Panc1 (cell line): Measurements from ENCODE around the gene NPR3. TPM values are rescaled to one million over a fixed set of nuclear protein-coding genes. Genes with fewer than 3 reads are reported as not detected.

Source experiments
- ATAC-seq: fragments of 200-7000 bp; cut with Tn5 transposase; 2 replicates; pipeline ENCODE4 v1.9.1; 2020; ENCODE audit warnings: mild to moderate bottlenecking, moderate library complexity
- BruUV-seq: library from RNA; stranded (reverse); fragments of 400-500 nt; replicated peaks from 2 replicates; lab custom pipeline; 2021; lab: Mats Ljungman, UMichigan
- CTCF ChIA-PET: fragments of 300-600 bp; sonication (Branson Sonifier 250); formaldehyde crosslinking; loops from one replicate; lab custom pipeline; 2022; ENCODE audit warnings: antibody characterized with exemption; lab: Charles Lee
- POLR2A ChIA-PET: fragments of 300-600 bp; sonication (Branson Sonifier 250); formaldehyde crosslinking; loops from one replicate; lab custom pipeline; 2022; ENCODE audit warnings: antibody characterized with exemption; lab: Charles Lee
- DNase-seq: peaks from one replicate; pipeline ENCODE4 v3.0.0-alpha.2; 2010; ENCODE audit warnings: low read depth, low spot score
- H3K27ac ChIP-seq: 2 replicates; pipeline ENCODE4 v1.5.1; 2011; ENCODE audit warnings: mild to moderate bottlenecking, low read length, inconsistent platforms
- H3K27me3 ChIP-seq: fragments of 200-500 bp; sonication (Bioruptor generic); 2 replicates; pipeline ENCODE4 v1.6.0; 2014; ENCODE audit warnings: low read length, inconsistent platforms; ENCODE audit not compliant: control insufficient read depth, insufficient read depth
- H3K36me3 ChIP-seq: fragments of 200-500 bp; sonication (Bioruptor generic); 2 replicates; pipeline ENCODE4 v1.5.1; 2014; ENCODE audit warnings: inconsistent platforms, mild to moderate bottlenecking, low read length, moderate library complexity; ENCODE audit not compliant: control insufficient read depth, insufficient read depth
- H3K4me1 ChIP-seq: 2 replicates; pipeline ENCODE4 v1.5.1; 2011; ENCODE audit warnings: inconsistent platforms, mild to moderate bottlenecking, low read length, moderate library complexity; ENCODE audit not compliant: control insufficient read depth, insufficient read depth
- H3K4me3 ChIP-seq, 2 experiments: 2 replicates each; pipeline ENCODE4 v1.5.1; 2011 to 2012; ENCODE audit warnings: low read depth in 2 of 2, low read length in 2 of 2, mild to moderate bottlenecking in 2 of 2, inconsistent platforms in 1 of 2, moderate library complexity in 1 of 2
- H3K9me3 ChIP-seq: fragments of 200-500 bp; sonication (Bioruptor generic); 2 replicates; pipeline ENCODE4 v1.5.1; 2014; ENCODE audit warnings: low read depth, mild to moderate bottlenecking, inconsistent platforms, low read length, moderate library complexity; ENCODE audit not compliant: control insufficient read depth, insufficient read depth
- POLR2AphosphoS5 ChIP-seq: IDR thresholded peaks from 2 replicates; pipeline ENCODE4 v1.6.1; 2012; ENCODE audit warnings: mild to moderate bottlenecking, low read depth, low read length, moderate library complexity
- SIN3A ChIP-seq: IDR thresholded peaks from 2 replicates; pipeline ENCODE4 v1.6.1; 2012; ENCODE audit warnings: low read depth, mild to moderate bottlenecking, low read length, moderate library complexity, borderline replicate concordance; ENCODE audit not compliant: insufficient read depth
- TCF7L2 ChIP-seq: IDR thresholded peaks from 2 replicates; pipeline ENCODE4 v1.6.1; 2011; ENCODE audit warnings: mild to moderate bottlenecking, low read depth, low read length, inconsistent platforms
- in situ Hi-C: cut with HindIII; loops from 2 replicates; pipeline ENCODE4 v1.10.0; 2016; ENCODE audit warnings: low sequenced_read_pairs, low pct_unique_long_range_greater_than_20kb
- intact Hi-C: fragments of 100-400 bp; cut with micrococcal nuclease; formaldehyde crosslinking; loops from one replicate; pipeline ENCODE4 v1.10.0; 2022; ENCODE audit not compliant: unreplicated experiment
- total RNA-seq: library from RNA; stranded (reverse); gene quantifications from one replicate; pipeline ENCODE4 v1.2.1, GENCODE V29; 2021; ENCODE audit not compliant: unreplicated experiment
- TF ChIP-seq, protein P1 (sequence below): fragments of 450-650 bp; IDR thresholded peaks from 2 replicates; pipeline ENCODE4 v1.5.1; 2017; ENCODE audit warnings: mild to moderate bottlenecking
- TF ChIP-seq, protein P2 (sequence below), 2 experiments: IDR thresholded peaks; 2 replicates each; pipeline ENCODE4 v1.6.1; 2011 to 2012; ENCODE audit warnings: low read depth in 2 of 2, control low read depth in 1 of 2, low read length in 1 of 2, mild to moderate bottlenecking in 1 of 2, moderate library complexity in 1 of 2; ENCODE audit not compliant: insufficient read depth in 1 of 2

The NPR3 gene
- total RNA-seq, 1 experiment from 2014 or later: 0.10 TPM

DNA sequence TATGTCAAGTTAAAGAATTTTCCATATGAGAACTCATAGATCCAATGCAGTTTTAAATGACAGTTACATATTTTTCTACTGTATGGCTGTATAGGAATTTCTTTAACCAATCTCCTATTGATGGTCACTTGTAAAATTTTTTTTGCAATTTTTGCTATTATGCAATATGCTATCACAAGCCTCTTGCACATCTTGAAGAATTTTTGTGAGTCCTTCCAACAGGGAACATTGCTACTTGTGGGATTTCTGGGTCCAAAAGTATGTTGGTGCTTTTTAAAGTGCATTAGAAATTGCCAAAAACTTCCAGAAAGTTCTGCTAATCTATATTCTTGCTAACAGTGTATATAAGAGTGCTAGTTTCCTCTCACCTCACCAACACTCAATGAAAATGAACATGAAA lies 65.1 kb downstream of the NPR3 start:
- ChIA-PET CTCF (no interaction called here), POLR2A (no interaction called here)
- DNase-seq: no peak
- H3K36me3 ChIP-seq: no peaks in the 10 kb centered on the region
- no peaks in the 10 kb centered on the region for H3K27me3 ChIP-seq
- no peaks in the 10 kb centered on the region for H3K4me1 ChIP-seq
- in situ Hi-C loops (no loop called here), intact Hi-C loops (no loop called here)
- TF ChIP-seq POLR2AphosphoS5: no peak
- no peak for TF ChIP-seq TCF7L2
- TF ChIP-seq, protein P1, sequence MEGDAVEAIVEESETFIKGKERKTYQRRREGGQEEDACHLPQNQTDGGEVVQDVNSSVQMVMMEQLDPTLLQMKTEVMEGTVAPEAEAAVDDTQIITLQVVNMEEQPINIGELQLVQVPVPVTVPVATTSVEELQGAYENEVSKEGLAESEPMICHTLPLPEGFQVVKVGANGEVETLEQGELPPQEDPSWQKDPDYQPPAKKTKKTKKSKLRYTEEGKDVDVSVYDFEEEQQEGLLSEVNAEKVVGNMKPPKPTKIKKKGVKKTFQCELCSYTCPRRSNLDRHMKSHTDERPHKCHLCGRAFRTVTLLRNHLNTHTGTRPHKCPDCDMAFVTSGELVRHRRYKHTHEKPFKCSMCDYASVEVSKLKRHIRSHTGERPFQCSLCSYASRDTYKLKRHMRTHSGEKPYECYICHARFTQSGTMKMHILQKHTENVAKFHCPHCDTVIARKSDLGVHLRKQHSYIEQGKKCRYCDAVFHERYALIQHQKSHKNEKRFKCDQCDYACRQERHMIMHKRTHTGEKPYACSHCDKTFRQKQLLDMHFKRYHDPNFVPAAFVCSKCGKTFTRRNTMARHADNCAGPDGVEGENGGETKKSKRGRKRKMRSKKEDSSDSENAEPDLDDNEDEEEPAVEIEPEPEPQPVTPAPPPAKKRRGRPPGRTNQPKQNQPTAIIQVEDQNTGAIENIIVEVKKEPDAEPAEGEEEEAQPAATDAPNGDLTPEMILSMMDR: no peak
- no peak for TF ChIP-seq SIN3A
- TF ChIP-seq, protein P2, sequence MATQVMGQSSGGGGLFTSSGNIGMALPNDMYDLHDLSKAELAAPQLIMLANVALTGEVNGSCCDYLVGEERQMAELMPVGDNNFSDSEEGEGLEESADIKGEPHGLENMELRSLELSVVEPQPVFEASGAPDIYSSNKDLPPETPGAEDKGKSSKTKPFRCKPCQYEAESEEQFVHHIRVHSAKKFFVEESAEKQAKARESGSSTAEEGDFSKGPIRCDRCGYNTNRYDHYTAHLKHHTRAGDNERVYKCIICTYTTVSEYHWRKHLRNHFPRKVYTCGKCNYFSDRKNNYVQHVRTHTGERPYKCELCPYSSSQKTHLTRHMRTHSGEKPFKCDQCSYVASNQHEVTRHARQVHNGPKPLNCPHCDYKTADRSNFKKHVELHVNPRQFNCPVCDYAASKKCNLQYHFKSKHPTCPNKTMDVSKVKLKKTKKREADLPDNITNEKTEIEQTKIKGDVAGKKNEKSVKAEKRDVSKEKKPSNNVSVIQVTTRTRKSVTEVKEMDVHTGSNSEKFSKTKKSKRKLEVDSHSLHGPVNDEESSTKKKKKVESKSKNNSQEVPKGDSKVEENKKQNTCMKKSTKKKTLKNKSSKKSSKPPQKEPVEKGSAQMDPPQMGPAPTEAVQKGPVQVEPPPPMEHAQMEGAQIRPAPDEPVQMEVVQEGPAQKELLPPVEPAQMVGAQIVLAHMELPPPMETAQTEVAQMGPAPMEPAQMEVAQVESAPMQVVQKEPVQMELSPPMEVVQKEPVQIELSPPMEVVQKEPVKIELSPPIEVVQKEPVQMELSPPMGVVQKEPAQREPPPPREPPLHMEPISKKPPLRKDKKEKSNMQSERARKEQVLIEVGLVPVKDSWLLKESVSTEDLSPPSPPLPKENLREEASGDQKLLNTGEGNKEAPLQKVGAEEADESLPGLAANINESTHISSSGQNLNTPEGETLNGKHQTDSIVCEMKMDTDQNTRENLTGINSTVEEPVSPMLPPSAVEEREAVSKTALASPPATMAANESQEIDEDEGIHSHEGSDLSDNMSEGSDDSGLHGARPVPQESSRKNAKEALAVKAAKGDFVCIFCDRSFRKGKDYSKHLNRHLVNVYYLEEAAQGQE (IDR thresholded peaks at IDR 0.05; ENCODE audit: insufficient read depth in 1 of 2, low read depth in 2 of 2, low read length in 1 of 2): no peak
- BruUV-seq: no TSS peak
- H3K4me3 ChIP-seq: no peak overlapping the region
- H3K27ac ChIP-seq: no peak overlapping the region
- ATAC-seq: no peak
- H3K9me3 ChIP-seq: no peaks in the 10 kb centered on the region

DNA sequence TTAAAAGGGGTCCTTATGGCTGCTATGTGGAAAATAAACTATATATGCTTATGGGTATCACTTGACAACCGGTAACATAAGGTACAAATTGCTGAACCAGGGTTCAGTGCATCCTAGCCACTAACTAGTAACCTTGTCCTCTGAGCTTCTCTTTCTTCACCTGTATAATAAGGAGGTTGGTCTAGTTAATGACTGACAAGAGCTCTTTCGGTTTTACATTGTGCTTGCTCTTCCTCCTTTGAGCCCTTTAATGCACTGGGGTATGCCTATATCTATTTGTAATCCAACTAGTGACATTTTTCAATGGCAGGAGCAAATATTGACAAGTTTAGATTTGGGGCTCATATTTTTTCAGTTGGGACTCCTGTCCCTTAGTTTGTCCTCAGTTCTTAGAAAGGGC lies 66.1 kb downstream of the NPR3 start:
- Histone ChIP-seq H3K36me3 (no peaks in the 10 kb centered on the region), H3K27me3 (no peaks in the 10 kb centered on the region), H3K9me3 (no peaks in the 10 kb centered on the region), H3K27ac (no peak overlapping the region), H3K4me1 (no peaks in the 10 kb centered on the region), H3K4me3 (no peak overlapping the region)
- DNase-seq: no peak
- ChIA-PET CTCF (no interaction called here), POLR2A (interaction anchor here (0.7 kb wide), 1 partner anchor 403 kb away, joined by 3 read pairs; no protein-coding TSS in a partner anchor)
- ATAC-seq: no peak
- TF ChIP-seq POLR2AphosphoS5 (no peak), TCF7L2 (no peak), SIN3A (no peak)
- TF ChIP-seq, protein P1: no peak
- TF ChIP-seq, protein P2 (IDR thresholded peaks at IDR 0.05; ENCODE audit: insufficient read depth in 1 of 2, low read depth in 2 of 2, low read length in 1 of 2): no peak
- in situ Hi-C loops: no loop called here
- no TSS peak for BruUV-seq
- intact Hi-C loops: no loop called here
